ENCODE measurements around the gene E2F4. TPM values are rescaled to one million over a fixed set of nuclear protein-coding genes. Genes with fewer than 3 reads are reported as not detected.

The E2F4 gene, protein sequence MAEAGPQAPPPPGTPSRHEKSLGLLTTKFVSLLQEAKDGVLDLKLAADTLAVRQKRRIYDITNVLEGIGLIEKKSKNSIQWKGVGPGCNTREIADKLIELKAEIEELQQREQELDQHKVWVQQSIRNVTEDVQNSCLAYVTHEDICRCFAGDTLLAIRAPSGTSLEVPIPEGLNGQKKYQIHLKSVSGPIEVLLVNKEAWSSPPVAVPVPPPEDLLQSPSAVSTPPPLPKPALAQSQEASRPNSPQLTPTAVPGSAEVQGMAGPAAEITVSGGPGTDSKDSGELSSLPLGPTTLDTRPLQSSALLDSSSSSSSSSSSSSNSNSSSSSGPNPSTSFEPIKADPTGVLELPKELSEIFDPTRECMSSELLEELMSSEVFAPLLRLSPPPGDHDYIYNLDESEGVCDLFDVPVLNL
- 89.3 and 111 TPM in 2 replicates for total RNA-seq

DNA sequence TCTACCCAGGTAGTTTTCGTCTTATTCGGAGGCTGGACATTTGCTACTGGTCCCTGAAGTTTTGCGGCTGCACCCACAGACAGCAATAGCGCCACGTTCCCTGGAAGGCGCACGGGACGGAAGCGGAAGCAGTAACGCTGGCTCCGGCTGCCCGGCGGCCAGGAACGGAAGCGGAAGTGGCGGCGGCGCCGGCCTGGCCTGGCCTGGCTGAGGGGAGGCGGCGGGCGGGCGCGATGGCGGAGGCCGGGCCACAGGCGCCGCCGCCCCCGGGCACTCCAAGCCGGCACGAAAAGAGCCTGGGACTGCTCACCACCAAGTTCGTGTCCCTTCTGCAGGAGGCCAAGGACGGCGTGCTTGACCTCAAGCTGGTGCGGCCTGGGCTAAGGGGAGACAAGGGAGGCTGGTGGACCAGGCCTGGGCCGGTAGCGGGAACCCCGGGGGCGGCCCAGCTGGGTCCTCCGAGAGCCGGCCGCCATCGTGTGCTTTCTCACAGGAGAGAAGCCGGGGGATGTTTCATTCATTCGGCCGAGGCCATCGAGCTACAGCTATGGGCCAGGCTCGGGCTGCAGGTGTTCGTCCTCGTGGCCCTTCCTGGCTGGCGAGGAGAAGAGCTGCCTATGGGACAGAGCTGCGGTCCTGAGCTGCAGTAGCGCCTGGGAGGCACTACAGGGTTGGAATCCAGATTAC, at the start of gene E2F4:
Gene E2F4, plus strand, starts transcription at position 161 of the 687 bp plus-strand sequence. Its CDS starts 73 bp downstream, at position 234.

GRCh38 chr16:67150833-67151396, 41.0 kb upstream of the E2F4 start, which contains the start of gene B3GNT9:
TSS of gene B3GNT9 (minus strand) at chr16:67150998. CDS start at chr16:67150485, 513 bp downstream.

DNA sequence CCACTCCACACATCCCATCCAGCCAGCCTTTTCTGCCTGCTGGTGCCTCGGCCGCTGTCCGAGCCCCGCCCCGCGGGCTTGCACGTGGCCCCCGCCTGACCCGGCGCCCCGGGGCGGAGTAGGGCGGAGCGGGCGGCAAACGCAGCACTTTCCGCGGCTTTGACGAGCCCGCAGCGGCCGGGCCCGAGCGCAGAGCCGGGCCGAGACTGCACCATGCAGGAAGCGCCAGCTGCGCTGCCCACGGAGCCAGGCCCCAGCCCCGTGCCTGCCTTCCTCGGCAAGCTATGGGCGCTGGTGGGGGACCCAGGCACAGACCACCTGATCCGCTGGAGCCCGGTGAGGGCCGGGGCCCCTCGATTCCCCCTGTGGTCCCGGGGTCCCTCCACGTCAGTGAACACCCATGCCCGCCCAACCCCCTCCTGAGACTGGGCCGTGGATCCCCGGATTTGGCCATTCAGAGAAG, 27.3 kb upstream of the E2F4 start, which contains the start of gene HSF4:
Gene HSF4, plus strand, starts transcription at position 147 of the 463 bp plus-strand sequence. Its CDS starts 67 bp downstream, at position 214.

GRCh38 chr16:67170168-67170948, 21.6 kb upstream of the E2F4 start, which contains the start of gene NOL3:
TSS of gene NOL3 (plus strand) at chr16:67170538.

DNA sequence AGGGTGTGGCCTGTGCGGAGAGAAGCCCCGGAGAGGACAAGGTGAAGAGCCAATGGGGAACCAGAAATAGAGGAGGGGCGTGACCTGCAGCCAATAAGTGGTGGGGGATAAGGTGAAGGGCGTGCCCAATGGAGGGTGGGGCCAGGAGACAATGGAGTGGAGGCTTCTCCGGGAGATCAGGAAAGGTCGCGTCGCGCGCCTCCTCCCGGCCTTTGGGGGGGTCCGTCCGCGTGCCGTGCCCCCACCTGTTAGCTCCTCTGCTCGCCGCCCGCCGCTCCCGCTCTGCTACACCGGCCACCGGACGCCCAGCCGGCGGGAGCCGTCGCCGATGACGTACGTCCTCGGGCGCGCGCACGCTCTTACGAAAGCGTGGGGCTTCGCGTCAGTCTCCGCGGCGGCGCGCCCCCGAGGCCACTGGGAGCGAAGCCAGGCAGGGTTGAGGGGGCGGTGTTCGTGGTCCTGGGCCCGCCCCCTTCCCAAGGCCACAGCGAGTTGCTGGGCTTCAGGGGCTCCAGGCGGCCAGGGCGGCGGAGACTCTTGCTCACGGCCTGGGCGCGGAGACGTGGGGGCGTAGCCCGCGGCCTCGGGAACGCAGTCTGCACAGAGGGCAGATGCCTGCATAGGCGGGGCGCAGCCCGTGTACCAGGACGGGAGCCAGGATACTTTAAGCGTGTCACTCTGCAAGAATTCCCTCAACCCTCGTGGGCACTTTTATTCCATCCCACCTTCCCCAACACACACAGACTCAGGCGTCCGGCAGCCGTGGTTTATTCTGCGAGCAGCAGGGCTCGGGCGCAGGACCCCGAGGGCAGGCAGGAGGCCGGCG, 8.1 kb upstream of the E2F4 start, which contains the start of gene MATCAP1:
Gene MATCAP1, minus strand, starts transcription at position 337 of the 826 bp plus-strand sequence. CDS start 3,353 bp downstream, outside the sequence.

DNA sequence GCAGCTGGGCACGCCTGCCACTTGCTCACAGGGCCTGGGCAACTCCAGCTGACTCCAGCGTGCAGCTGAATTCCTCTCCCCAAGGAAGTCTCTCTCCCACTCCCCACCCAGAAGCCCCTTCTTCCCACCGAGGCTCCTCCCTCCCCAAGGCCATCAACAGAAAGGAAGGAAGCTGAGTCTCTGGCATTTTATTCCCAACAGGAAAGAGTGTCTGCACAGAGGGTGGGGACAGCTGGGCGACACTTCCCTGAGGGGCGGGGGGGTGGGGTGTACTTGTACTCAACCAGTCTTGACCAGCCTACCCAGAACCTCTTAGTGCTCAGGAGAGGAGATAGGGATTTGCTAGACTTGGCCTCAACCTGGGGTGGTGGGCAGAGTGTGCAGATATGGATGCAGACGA, 1.9 kb upstream of the E2F4 start, which contains the start of gene EXOC3L1:
Gene EXOC3L1, minus strand, starts transcription at position 96 of the 400 bp plus-strand sequence. CDS start 460 bp downstream, outside the sequence.

GRCh38 chr16:67199011-67199807, 7.3 kb downstream of the E2F4 start, which contains the start of gene ELMO3:
TSS of gene ELMO3 (plus strand) at chr16:67199131. CDS start at chr16:67199327, 196 bp downstream.

GRCh38 chr16:67226804-67227566, 35.0 kb downstream of the E2F4 start, which contains the start of gene TMEM208:
TSS of gene TMEM208 (plus strand) at chr16:67227130. CDS start at chr16:67227219, 89 bp downstream.

GRCh38 chr16:67247192-67248072, 55.5 kb downstream of the E2F4 start, which contains the start of gene FHOD1:
TSS of gene FHOD1 (minus strand) at chr16:67247481. CDS start at chr16:67247410, 71 bp downstream.

Other genes starting within 250 kb of the E2F4 start
- gene CES3, start 230.9 kb upstream of the E2F4 start, total RNA-seq, result not detected in 2 replicates
- 0.33 TPM in 1 of 2 replicates, not detected in the other for gene CES4A, start 203.6 kb upstream of the E2F4 start, total RNA-seq
- gene CBFB, start 163.0 kb upstream of the E2F4 start, total RNA-seq, result 55.3 and 62.4 TPM in 2 replicates
- gene PHAF1, start 82.2 kb upstream of the E2F4 start, total RNA-seq, result 12.1 and 13.1 TPM in 2 replicates
- gene B3GNT9, start 41.2 kb upstream of the E2F4 start, total RNA-seq, result 2.2 and 4.6 TPM in 2 replicates
- gene TRADD, start 32.2 kb upstream of the E2F4 start, total RNA-seq, result 35.2 and 35.8 TPM in 2 replicates
- gene FBXL8, start 32.2 kb upstream of the E2F4 start, total RNA-seq, result 8.2 and 10.6 TPM in 2 replicates
- gene HSF4, start 27.4 kb upstream of the E2F4 start, total RNA-seq, result 0.40 and 2.0 TPM in 2 replicates
- 9.3 and 12.7 TPM in 2 replicates for gene NOL3, start 21.6 kb upstream of the E2F4 start, total RNA-seq
- 4.2 and 7.1 TPM in 2 replicates for gene MATCAP1, start 8.2 kb upstream of the E2F4 start, total RNA-seq
- gene EXOC3L1, start 2.0 kb upstream of the E2F4 start, total RNA-seq, result 9.4 and 13.3 TPM in 2 replicates
- 0.60 and 0.98 TPM in 2 replicates for gene ELMO3, start 7.0 kb downstream of the E2F4 start, total RNA-seq
- 32.9 and 34.8 TPM in 2 replicates for gene TMEM208, start 35.0 kb downstream of the E2F4 start, total RNA-seq
- gene FHOD1, start 55.3 kb downstream of the E2F4 start, total RNA-seq, result 29.2 and 33.3 TPM in 2 replicates
- 0.07 and 0.20 TPM in 2 replicates for gene SLC9A5, start 56.8 kb downstream of the E2F4 start, total RNA-seq
- gene PLEKHG4, start 87.4 kb downstream of the E2F4 start, total RNA-seq, result 26.1 and 36.1 TPM in 2 replicates
- gene KCTD19, start 134.6 kb downstream of the E2F4 start, total RNA-seq, result under 0.01 TPM in 1 of 2 replicates, not detected in the other
- 0.39 and 0.40 TPM in 2 replicates for gene LRRC36, start 134.7 kb downstream of the E2F4 start, total RNA-seq
- gene TPPP3, start 201.3 kb downstream of the E2F4 start, total RNA-seq, result 0.20 TPM in 1 of 2 replicates, not detected in the other
- 5.2 and 6.7 TPM in 2 replicates for gene ZDHHC1, start 224.3 kb downstream of the E2F4 start, total RNA-seq
- gene HSD11B2, start 239.0 kb downstream of the E2F4 start, total RNA-seq, result not detected in 2 replicates

Measured in mammary microvascular endothelial cell (primary cell).